ENCODE results near the gene SMPD3.
A peak's percentile ranks its signal among the peaks of the same experiment; 100 is the strongest.

Gene SMPD3

GRCh38 chr16:68367030-68367429, 81.3 kb downstream of the SMPD3 start:
- peak; percentile 74 for DNase-seq (ENCODE audit: low spot score)
- TF ChIP-seq CTCF (IDR thresholded peaks at IDR 0.05; ENCODE audit: extremely low read depth, insufficient read depth, missing control alignments), result peak; percentile 63
- in situ Hi-C loops (cut with MboI; ENCODE audit: low pct_unique_long_range_greater_than_20kb, low sequenced_read_pairs, unreplicated experiment), result no loop called here

GRCh38 chr16:68366062-68366461, 82.2 kb downstream of the SMPD3 start:
- no peak for DNase-seq (ENCODE audit: low spot score)
- no peak for TF ChIP-seq CTCF (IDR thresholded peaks at IDR 0.05; ENCODE audit: extremely low read depth, insufficient read depth, missing control alignments)
- in situ Hi-C loops (cut with MboI; ENCODE audit: low pct_unique_long_range_greater_than_20kb, low sequenced_read_pairs, unreplicated experiment), result no loop called here

DNA sequence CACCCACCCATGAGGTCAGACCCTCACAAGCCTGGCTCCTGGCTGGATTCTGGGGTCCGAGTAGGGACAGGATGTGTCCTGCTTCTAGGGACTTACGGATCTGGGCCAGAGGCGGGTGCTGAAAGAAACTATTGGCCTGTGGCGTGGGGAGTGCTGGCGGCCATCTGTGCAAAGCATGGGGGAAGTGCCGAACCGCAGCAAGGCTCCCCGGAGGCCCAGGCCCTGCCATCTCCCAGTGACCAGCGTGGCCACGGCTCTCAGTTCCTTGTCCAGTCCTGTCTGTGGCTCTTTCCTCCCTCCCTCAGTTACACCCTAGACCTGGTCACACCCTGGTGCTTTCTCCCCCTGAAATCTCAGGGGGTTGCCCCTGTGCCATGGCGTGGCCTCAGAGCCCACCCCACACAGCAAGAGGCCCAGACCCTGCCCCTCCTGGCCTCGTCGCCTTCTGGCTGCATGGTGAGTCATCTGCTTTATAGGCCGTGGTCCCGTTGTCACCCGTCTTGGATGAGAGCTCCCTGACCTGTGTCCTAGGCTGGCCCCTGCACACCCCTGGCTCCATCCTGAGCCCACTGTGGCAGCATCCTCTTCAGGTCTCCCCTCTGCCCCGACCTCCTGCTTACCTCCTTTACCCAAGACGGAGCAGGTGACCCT, 83.0 kb downstream of the SMPD3 start:
- DNase-seq (ENCODE audit: low spot score), result no peak
- in situ Hi-C loops (cut with MboI; ENCODE audit: low pct_unique_long_range_greater_than_20kb, low sequenced_read_pairs, unreplicated experiment), result no loop called here
- no peak for TF ChIP-seq CTCF (IDR thresholded peaks at IDR 0.05; ENCODE audit: extremely low read depth, insufficient read depth, missing control alignments)

DNA sequence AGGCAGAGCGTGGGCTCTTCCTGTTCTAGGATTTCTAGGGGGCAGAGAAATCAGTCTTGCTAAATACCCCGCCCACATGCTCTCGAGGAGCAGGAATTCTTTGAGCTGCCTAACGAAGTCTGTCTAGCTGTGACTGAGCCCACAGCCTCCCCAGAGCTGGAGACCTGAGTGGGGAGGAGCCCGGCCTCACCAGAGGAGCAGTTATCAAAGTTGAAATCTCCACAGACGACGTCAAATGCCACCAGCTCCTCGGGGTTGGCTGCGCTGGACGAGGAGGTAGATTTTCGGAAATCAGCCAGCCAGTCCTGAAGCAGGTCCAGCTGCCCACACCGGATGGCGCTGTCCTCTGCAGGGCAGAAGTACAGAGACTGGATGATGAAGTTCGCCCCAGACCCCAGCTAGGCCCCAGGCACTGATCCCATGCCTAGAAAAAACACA, 83.7 kb downstream of the SMPD3 start:
- in situ Hi-C loops (cut with MboI; ENCODE audit: low pct_unique_long_range_greater_than_20kb, low sequenced_read_pairs, unreplicated experiment), result no loop called here
- peak; percentile 6 for TF ChIP-seq CTCF (IDR thresholded peaks at IDR 0.05; ENCODE audit: extremely low read depth, insufficient read depth, missing control alignments)
- no peak for DNase-seq (ENCODE audit: low spot score)

GRCh38 chr16:68363658-68364521, 84.4 kb downstream of the SMPD3 start:
- in situ Hi-C loops (cut with MboI; ENCODE audit: low pct_unique_long_range_greater_than_20kb, low sequenced_read_pairs, unreplicated experiment), result no loop called here
- DNase-seq (ENCODE audit: low spot score), result no peak
- TF ChIP-seq CTCF (IDR thresholded peaks at IDR 0.05; ENCODE audit: extremely low read depth, insufficient read depth, missing control alignments), result no peak

- no peak for DNase-seq (ENCODE audit: low spot score)
- in situ Hi-C loops (cut with MboI; ENCODE audit: low pct_unique_long_range_greater_than_20kb, low sequenced_read_pairs, unreplicated experiment), result no loop called here
- no peak for TF ChIP-seq CTCF (IDR thresholded peaks at IDR 0.05; ENCODE audit: extremely low read depth, insufficient read depth, missing control alignments)
Observed at GRCh38 chr16:68362947-68363657, 85.2 kb downstream of the SMPD3 start.

All from GM13977 (cell line).